ENCODE measurements around the gene DCAF4.

Gene DCAF4, protein sequence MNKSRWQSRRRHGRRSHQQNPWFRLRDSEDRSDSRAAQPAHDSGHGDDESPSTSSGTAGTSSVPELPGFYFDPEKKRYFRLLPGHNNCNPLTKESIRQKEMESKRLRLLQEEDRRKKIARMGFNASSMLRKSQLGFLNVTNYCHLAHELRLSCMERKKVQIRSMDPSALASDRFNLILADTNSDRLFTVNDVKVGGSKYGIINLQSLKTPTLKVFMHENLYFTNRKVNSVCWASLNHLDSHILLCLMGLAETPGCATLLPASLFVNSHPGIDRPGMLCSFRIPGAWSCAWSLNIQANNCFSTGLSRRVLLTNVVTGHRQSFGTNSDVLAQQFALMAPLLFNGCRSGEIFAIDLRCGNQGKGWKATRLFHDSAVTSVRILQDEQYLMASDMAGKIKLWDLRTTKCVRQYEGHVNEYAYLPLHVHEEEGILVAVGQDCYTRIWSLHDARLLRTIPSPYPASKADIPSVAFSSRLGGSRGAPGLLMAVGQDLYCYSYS

DNA sequence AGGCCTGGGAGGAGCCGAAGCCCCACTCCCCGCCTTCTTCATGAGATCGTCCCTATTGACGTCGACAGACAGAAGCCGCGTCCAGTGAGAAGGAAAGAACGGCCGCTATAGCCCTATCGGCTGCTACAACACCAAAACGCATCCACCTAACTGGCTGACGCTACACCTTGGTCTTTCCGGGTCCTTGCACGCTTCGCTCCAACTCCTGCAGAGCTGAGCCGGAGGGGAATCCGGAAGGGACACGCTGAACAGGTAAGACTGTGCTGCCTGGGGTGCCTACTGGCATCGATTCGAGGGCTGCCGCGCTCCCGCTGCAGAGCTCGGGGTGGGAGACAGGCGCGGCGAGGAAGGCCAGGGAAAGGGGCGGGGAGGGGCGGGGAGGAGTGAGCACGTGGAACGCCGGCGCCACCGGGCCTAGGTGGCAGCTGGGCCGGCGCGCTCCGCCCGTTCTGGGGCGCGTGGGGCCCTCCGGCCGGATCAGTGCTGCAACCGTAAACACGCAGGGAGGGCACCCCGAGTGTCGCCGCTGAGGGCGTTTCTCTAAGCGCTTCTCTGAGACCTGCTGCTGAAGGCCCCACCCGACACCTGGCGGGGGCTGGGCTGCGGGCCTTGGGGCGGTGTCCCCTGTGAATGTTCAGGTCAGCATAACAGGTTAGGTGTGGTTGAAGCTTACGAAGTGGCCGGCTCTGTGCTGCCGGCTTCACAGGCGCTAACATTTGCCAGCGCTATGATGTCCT is at the start of gene DCAF4:
Gene DCAF4, plus strand, starts transcription at position 173 of the 737 bp plus-strand sequence. CDS start 11,515 bp downstream, outside the sequence.
- Histone ChIP-seq H4K20me1 (ENCODE audit: insufficient read depth, low read length, poor library complexity, severe bottlenecking) (no peaks in the 10 kb centered on the region), H3K36me3 (ENCODE audit: insufficient read depth, low read length) (no peaks in the 10 kb centered on the region), H3F3A (ENCODE audit: low read depth) (no peaks in the 10 kb centered on the region), H3K9me2 (replicated peaks; ENCODE audit: low read depth, low read length) (no peaks in the 10 kb centered on the region), H3K9me3 (ENCODE audit: insufficient read depth, low read depth, low read length) (no peaks in the 10 kb centered on the region), H3K4me2 (ENCODE audit: low read depth, low read length, poor library complexity, severe bottlenecking) (peak within 1 kb of the TSS; percentile 90), H3K4me3 (ENCODE audit: low read length, poor library complexity, severe bottlenecking) (peak within 1 kb of the TSS; percentile 95), H2AFZ (ENCODE audit: low read length) (peak within 1 kb of the TSS; percentile 98), H3K79me2 (ENCODE audit: insufficient read depth, low read length) (no peaks in the 10 kb centered on the region), H3K9ac (ENCODE audit: low read depth, low read length, poor library complexity, severe bottlenecking) (peak within 1 kb of the TSS; percentile 68), H3K27me3 (ENCODE audit: insufficient read depth, low read length, poor library complexity, severe bottlenecking) (no peaks in the 10 kb centered on the region), H3K4me1 (ENCODE audit: insufficient read depth, low read length, poor library complexity, severe bottlenecking) (peaks cover 6% of the 10 kb centered on the region)
- no peak for TF ChIP-seq EZH2phosphoT487 (IDR thresholded peaks at IDR 0.05; ENCODE audit: borderline replicate concordance)
- TF ChIP-seq, protein P1, sequence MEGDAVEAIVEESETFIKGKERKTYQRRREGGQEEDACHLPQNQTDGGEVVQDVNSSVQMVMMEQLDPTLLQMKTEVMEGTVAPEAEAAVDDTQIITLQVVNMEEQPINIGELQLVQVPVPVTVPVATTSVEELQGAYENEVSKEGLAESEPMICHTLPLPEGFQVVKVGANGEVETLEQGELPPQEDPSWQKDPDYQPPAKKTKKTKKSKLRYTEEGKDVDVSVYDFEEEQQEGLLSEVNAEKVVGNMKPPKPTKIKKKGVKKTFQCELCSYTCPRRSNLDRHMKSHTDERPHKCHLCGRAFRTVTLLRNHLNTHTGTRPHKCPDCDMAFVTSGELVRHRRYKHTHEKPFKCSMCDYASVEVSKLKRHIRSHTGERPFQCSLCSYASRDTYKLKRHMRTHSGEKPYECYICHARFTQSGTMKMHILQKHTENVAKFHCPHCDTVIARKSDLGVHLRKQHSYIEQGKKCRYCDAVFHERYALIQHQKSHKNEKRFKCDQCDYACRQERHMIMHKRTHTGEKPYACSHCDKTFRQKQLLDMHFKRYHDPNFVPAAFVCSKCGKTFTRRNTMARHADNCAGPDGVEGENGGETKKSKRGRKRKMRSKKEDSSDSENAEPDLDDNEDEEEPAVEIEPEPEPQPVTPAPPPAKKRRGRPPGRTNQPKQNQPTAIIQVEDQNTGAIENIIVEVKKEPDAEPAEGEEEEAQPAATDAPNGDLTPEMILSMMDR (conservative IDR thresholded peaks at IDR 0.05; ENCODE audit: low read length) = no peak

DNA sequence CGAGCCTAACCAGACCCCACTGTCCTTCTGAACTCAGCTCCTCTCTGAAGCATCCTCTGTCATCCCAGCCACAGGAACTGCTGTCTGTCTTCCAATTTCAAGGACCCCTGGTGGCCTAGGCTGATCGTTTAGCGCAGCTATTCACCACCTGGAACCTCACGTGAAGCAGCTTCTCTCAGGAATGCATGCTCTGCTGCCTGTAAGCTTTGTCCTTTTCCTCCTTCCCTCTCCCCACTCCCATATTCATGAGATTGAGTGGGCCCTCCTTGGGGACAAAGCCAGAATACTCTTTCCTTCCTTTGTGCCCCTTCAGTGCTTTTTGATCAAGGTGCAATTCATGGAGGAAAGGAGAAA is 49.6 kb upstream of the DCAF4 start:
- Histone ChIP-seq H3K4me1 (ENCODE audit: insufficient read depth, low read length, poor library complexity, severe bottlenecking) (peaks cover 30% of the 10 kb centered on the region), H3K9ac (ENCODE audit: low read depth, low read length, poor library complexity, severe bottlenecking) (no peak overlapping the region), H3K4me3 (ENCODE audit: low read length, poor library complexity, severe bottlenecking) (no peak overlapping the region), H3K36me3 (ENCODE audit: insufficient read depth, low read length) (peaks cover 62% of the 10 kb centered on the region), H3K4me2 (ENCODE audit: low read depth, low read length, poor library complexity, severe bottlenecking) (peak overlapping the region; percentile 8), H3K79me2 (ENCODE audit: insufficient read depth, low read length) (peaks cover 88% of the 10 kb centered on the region), H3F3A (ENCODE audit: low read depth) (no peaks in the 10 kb centered on the region), H4K20me1 (ENCODE audit: insufficient read depth, low read length, poor library complexity, severe bottlenecking) (peaks cover 46% of the 10 kb centered on the region), H2AFZ (ENCODE audit: low read length) (no peak overlapping the region), H3K27me3 (ENCODE audit: insufficient read depth, low read length, poor library complexity, severe bottlenecking) (no peaks in the 10 kb centered on the region), H3K9me3 (ENCODE audit: insufficient read depth, low read depth, low read length) (0 out of 2 replicates have a peak, but pooled peaks cover 3% of the 10 kb centered on the region), H3K9me2 (replicated peaks; ENCODE audit: low read depth, low read length) (no peaks in the 10 kb centered on the region)
- TF ChIP-seq EZH2phosphoT487 (IDR thresholded peaks at IDR 0.05; ENCODE audit: borderline replicate concordance) = no peak
- TF ChIP-seq, protein P1 (conservative IDR thresholded peaks at IDR 0.05; ENCODE audit: low read length) = no peak

DNA sequence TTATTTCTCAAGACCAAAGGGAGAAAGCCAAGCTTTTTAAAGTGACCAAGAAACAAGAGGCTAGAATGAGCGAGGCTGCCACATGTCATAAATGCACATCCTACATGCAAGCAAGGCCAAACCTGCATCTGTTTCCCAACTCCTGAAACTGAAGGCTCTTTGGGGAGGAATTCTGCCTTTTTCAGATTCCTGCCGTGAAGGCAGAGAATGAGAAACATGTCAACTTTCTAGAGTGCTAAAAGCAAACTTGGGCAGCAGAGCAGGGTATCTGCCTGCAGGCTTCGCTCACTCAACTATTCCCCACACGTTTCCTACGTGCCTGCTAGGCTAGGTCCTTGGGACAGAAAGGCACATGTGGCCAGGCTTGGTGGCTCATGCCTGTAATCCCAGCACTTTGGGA is 47.5 kb upstream of the DCAF4 start:
- no peaks in the 10 kb centered on the region for H3K9me3 ChIP-seq (ENCODE audit: insufficient read depth, low read depth, low read length)
- peaks cover 64% of the 10 kb centered on the region for H4K20me1 ChIP-seq (ENCODE audit: insufficient read depth, low read length, poor library complexity, severe bottlenecking)
- no peaks in the 10 kb centered on the region for H3K27me3 ChIP-seq (ENCODE audit: insufficient read depth, low read length, poor library complexity, severe bottlenecking)
- no peaks in the 10 kb centered on the region for H3K9me2 ChIP-seq (replicated peaks; ENCODE audit: low read depth, low read length)
- no peaks in the 10 kb centered on the region for H3F3A ChIP-seq (ENCODE audit: low read depth)
- no peak overlapping the region for H3K9ac ChIP-seq (ENCODE audit: low read depth, low read length, poor library complexity, severe bottlenecking)
- peaks cover 99% of the 10 kb centered on the region for H3K79me2 ChIP-seq (ENCODE audit: insufficient read depth, low read length)
- peaks cover 75% of the 10 kb centered on the region for H3K36me3 ChIP-seq (ENCODE audit: insufficient read depth, low read length)
- H3K4me3 ChIP-seq (ENCODE audit: low read length, poor library complexity, severe bottlenecking) = no peak overlapping the region
- no peak overlapping the region for H3K4me2 ChIP-seq (ENCODE audit: low read depth, low read length, poor library complexity, severe bottlenecking)
- H3K4me1 ChIP-seq (ENCODE audit: insufficient read depth, low read length, poor library complexity, severe bottlenecking) = peaks cover 37% of the 10 kb centered on the region
- H2AFZ ChIP-seq (ENCODE audit: low read length) = no peak overlapping the region
- TF ChIP-seq EZH2phosphoT487 (IDR thresholded peaks at IDR 0.05; ENCODE audit: borderline replicate concordance) = no peak
- TF ChIP-seq, protein P1 (conservative IDR thresholded peaks at IDR 0.05; ENCODE audit: low read length) = no peak
